K562 (cell line): ENCODE data around the gene PATJ. TPM values are rescaled to one million over a fixed set of nuclear protein-coding genes. Genes with fewer than 3 reads are reported as not detected.
A peak's percentile ranks its signal among the peaks of the same experiment; 100 is the strongest.

Source experiments
- ELF2 ChIP-seq: fragments of 250-450 bp; sonication (Bioruptor Pico); IDR thresholded peaks from 2 replicates; pipeline ENCODE4 v1.5.0; 2021; ENCODE audit warnings: mild to moderate bottlenecking
- HES1 ChIP-seq: fragments of 450-650 bp; IDR thresholded peaks from 2 replicates; pipeline ENCODE4 v1.6.1; 2016; ENCODE audit warnings: low read depth, mild to moderate bottlenecking, moderate library complexity
- IRF9 ChIP-seq: fragments of 450-650 bp; IDR thresholded peaks from 2 replicates; pipeline ENCODE4 v1.6.1; 2016; ENCODE audit warnings: missing biosample characterization, missing genetic modification characterization
- LCOR ChIP-seq: sonication (generic); formaldehyde crosslinking; IDR thresholded peaks from 2 replicates; pipeline ENCODE4 v1.8.0; 2022; ENCODE audit warnings: mild to moderate bottlenecking, missing genetic modification reagents
- OTX1 ChIP-seq: fragments of 450-650 bp; formaldehyde crosslinking; IDR thresholded peaks from 2 replicates; pipeline ENCODE4 v1.4.0; 2022; ENCODE audit warnings: mild to moderate bottlenecking
- SMARCE1 ChIP-seq: fragments of 450-650 bp; IDR thresholded peaks from 2 replicates; pipeline ENCODE4 v1.7.1; 2016; ENCODE audit warnings: mild to moderate bottlenecking
- XRCC3 ChIP-seq: fragments of 450-650 bp; IDR thresholded peaks from 2 replicates; pipeline ENCODE4 v1.6.1; 2017; ENCODE audit warnings: mild to moderate bottlenecking, moderate library complexity
- ZBED1 ChIP-seq: IDR thresholded peaks from 2 replicates; pipeline ENCODE4 v1.6.1; 2014
- ZNF76 ChIP-seq: fragments of 250-450 bp; sonication (Bioruptor Pico); IDR thresholded peaks from 2 replicates; pipeline ENCODE4 v1.4.0; 2020; ENCODE audit warnings: mild to moderate bottlenecking, moderate library complexity, borderline replicate concordance
- ZZZ3 ChIP-seq: fragments of 450-650 bp; IDR thresholded peaks from 2 replicates; pipeline ENCODE4 v1.6.1; 2016; ENCODE audit warnings: antibody characterized with exemption, mild to moderate bottlenecking, moderate library complexity
- polyA plus RNA-seq, 8 experiments: library from polyadenylated mRNA; depleted of rRNA in 4 of 8; stranded (reverse) in 5 of 8; unstranded in 3 of 8; fragments of >200 nt; fragmentation: Nextera tagmentation in 2 of 8; fragmentation: Illumina TruSeq in 1 of 8; extraction: Ambion mirVana in 2 of 8; extraction: Trizol in 1 of 8; gene quantifications; 2 replicates each; pipeline versions ENCODE4 v1.2.1 to v1.2.3, GENCODE V29; 2011 to 2014; ENCODE audit warnings: inconsistent platforms in 1 of 8, missing spikeins in 1 of 8
- total RNA-seq, 7 experiments: library from RNA; depleted of rRNA in 6 of 7; stranded (reverse); fragments of >200 nt in 6 of 7; fragmentation: Illumina TruSeq in 2 of 7; extraction: Trizol in 2 of 7; gene quantifications; 2 replicates each; pipeline versions ENCODE4 v1.2.1 to v1.2.3, GENCODE V29; 2011 to 2021; ENCODE audit warnings: low replicate concordance in 1 of 7
- TF ChIP-seq, protein P1 (sequence below): fragments of 200-600 bp; sonication (generic); IDR thresholded peaks from one replicate; pipeline ENCODE4 v1.6.1; 2012; ENCODE audit warnings: mild to moderate bottlenecking, low read depth, low read length, inconsistent platforms
- TF ChIP-seq, protein P2 (sequence below): fragments of 250-450 bp; sonication (Bioruptor Pico); IDR thresholded peaks from 2 replicates; pipeline ENCODE4 v1.5.0; 2021; ENCODE audit warnings: mild to moderate bottlenecking, borderline replicate concordance

The PATJ gene
- total and polyA plus RNA-seq, 9 of the 15 experiments (the other 6 are each of a cell fraction or from before 2014, with no cell fraction given), result 0.22 TPM; not detected in 8

DNA sequence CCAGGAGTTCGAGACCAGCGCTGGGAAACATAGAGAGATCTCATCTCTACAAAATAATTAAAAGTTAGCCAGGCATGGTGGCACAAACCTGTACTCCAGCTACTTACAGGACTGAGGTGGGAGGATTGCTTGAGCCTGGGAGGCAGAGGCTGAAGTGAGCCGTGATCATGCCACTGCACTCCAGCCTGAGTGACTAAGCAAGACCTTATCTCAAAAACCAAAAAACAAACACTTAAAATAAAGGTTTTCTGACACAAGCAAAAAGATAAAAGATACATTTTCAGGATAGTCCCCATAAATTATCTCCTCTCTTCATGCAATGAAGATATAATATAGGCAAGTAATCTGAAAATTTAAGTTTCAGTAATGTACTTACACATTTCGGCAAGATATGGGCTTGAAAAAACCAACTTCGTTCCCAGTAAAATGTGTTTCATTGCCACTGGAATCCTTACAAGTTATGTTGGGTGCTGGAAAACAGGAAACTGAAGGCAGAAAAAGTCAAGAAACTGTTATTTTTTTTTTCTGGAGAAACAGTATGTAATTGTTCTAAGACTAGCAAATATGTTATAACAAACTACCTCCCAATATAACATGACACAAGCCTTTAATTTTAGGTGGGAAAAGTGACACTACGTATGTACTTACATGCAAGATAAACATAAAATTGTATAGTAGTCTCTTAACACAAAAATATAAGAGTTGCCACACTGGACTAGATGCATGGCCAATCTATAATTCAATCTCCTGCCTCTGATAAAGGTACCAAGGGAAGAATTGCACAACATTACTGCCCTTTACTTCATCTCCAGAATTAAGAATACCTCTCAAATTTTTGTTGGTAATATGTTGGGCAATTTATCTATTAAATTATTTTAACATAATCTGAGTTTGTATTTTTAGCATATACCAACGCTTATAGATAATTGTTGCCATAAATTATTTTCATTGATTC lies 33.0 kb upstream of the PATJ start (continued):
- TF ChIP-seq, protein P1, sequence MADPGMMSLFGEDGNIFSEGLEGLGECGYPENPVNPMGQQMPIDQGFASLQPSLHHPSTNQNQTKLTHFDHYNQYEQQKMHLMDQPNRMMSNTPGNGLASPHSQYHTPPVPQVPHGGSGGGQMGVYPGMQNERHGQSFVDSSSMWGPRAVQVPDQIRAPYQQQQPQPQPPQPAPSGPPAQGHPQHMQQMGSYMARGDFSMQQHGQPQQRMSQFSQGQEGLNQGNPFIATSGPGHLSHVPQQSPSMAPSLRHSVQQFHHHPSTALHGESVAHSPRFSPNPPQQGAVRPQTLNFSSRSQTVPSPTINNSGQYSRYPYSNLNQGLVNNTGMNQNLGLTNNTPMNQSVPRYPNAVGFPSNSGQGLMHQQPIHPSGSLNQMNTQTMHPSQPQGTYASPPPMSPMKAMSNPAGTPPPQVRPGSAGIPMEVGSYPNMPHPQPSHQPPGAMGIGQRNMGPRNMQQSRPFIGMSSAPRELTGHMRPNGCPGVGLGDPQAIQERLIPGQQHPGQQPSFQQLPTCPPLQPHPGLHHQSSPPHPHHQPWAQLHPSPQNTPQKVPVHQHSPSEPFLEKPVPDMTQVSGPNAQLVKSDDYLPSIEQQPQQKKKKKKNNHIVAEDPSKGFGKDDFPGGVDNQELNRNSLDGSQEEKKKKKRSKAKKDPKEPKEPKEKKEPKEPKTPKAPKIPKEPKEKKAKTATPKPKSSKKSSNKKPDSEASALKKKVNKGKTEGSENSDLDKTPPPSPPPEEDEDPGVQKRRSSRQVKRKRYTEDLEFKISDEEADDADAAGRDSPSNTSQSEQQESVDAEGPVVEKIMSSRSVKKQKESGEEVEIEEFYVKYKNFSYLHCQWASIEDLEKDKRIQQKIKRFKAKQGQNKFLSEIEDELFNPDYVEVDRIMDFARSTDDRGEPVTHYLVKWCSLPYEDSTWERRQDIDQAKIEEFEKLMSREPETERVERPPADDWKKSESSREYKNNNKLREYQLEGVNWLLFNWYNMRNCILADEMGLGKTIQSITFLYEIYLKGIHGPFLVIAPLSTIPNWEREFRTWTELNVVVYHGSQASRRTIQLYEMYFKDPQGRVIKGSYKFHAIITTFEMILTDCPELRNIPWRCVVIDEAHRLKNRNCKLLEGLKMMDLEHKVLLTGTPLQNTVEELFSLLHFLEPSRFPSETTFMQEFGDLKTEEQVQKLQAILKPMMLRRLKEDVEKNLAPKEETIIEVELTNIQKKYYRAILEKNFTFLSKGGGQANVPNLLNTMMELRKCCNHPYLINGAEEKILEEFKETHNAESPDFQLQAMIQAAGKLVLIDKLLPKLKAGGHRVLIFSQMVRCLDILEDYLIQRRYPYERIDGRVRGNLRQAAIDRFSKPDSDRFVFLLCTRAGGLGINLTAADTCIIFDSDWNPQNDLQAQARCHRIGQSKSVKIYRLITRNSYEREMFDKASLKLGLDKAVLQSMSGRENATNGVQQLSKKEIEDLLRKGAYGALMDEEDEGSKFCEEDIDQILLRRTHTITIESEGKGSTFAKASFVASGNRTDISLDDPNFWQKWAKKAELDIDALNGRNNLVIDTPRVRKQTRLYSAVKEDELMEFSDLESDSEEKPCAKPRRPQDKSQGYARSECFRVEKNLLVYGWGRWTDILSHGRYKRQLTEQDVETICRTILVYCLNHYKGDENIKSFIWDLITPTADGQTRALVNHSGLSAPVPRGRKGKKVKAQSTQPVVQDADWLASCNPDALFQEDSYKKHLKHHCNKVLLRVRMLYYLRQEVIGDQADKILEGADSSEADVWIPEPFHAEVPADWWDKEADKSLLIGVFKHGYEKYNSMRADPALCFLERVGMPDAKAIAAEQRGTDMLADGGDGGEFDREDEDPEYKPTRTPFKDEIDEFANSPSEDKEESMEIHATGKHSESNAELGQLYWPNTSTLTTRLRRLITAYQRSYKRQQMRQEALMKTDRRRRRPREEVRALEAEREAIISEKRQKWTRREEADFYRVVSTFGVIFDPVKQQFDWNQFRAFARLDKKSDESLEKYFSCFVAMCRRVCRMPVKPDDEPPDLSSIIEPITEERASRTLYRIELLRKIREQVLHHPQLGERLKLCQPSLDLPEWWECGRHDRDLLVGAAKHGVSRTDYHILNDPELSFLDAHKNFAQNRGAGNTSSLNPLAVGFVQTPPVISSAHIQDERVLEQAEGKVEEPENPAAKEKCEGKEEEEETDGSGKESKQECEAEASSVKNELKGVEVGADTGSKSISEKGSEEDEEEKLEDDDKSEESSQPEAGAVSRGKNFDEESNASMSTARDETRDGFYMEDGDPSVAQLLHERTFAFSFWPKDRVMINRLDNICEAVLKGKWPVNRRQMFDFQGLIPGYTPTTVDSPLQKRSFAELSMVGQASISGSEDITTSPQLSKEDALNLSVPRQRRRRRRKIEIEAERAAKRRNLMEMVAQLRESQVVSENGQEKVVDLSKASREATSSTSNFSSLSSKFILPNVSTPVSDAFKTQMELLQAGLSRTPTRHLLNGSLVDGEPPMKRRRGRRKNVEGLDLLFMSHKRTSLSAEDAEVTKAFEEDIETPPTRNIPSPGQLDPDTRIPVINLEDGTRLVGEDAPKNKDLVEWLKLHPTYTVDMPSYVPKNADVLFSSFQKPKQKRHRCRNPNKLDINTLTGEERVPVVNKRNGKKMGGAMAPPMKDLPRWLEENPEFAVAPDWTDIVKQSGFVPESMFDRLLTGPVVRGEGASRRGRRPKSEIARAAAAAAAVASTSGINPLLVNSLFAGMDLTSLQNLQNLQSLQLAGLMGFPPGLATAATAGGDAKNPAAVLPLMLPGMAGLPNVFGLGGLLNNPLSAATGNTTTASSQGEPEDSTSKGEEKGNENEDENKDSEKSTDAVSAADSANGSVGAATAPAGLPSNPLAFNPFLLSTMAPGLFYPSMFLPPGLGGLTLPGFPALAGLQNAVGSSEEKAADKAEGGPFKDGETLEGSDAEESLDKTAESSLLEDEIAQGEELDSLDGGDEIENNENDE, result no peak
- no peak for TF ChIP-seq OTX1
- TF ChIP-seq IRF9 (tag), result no peak
- TF ChIP-seq ZNF76 (CRISPR knock-in tag), result no peak
- no peak for TF ChIP-seq XRCC3
- peak; percentile 75 for TF ChIP-seq HES1
- TF ChIP-seq LCOR (CRISPR knock-in tag), result no peak
- no peak for TF ChIP-seq ZBED1
- peak; percentile 97 for TF ChIP-seq SMARCE1
- TF ChIP-seq, protein P2, sequence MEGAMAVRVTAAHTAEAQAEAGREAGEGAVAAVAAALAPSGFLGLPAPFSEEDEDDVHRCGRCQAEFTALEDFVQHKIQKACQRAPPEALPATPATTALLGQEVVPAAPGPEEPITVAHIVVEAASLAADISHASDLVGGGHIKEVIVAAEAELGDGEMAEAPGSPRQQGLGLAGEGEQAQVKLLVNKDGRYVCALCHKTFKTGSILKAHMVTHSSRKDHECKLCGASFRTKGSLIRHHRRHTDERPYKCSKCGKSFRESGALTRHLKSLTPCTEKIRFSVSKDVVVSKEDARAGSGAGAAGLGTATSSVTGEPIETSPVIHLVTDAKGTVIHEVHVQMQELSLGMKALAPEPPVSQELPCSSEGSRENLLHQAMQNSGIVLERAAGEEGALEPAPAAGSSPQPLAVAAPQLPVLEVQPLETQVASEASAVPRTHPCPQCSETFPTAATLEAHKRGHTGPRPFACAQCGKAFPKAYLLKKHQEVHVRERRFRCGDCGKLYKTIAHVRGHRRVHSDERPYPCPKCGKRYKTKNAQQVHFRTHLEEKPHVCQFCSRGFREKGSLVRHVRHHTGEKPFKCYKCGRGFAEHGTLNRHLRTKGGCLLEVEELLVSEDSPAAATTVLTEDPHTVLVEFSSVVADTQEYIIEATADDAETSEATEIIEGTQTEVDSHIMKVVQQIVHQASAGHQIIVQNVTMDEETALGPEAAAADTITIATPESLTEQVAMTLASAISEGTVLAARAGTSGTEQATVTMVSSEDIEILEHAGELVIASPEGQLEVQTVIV (CRISPR knock-in tag), result no peak
- TF ChIP-seq ZZZ3, result no peak
- TF ChIP-seq ELF2, result no peak
